SJCRH30 (cell line): Measurements from ENCODE around the gene OBSCN. TPM values are rescaled to one million over a fixed set of nuclear protein-coding genes. Genes with fewer than 3 reads are reported as not detected.

Experiments used
- DNase-seq, 2 experiments: peaks; one replicate each; pipeline ENCODE4 v3.0.0-alpha.2; 2015 to 2020
- H3K27ac ChIP-seq: fragments of 250-450 bp; sonication (Bioruptor Pico); 2 replicates; pipeline ENCODE4 v1.5.1; 2020; ENCODE audit warnings: mild to moderate bottlenecking, moderate library complexity
- H3K27me3 ChIP-seq: fragments of 250-450 bp; sonication (Bioruptor Pico); 2 replicates; pipeline ENCODE4 v1.5.1; 2020; ENCODE audit warnings: mild to moderate bottlenecking, moderate library complexity
- H3K36me3 ChIP-seq: fragments of 250-450 bp; sonication (Bioruptor Pico); 2 replicates; pipeline ENCODE4 v1.5.1; 2020; ENCODE audit warnings: mild to moderate bottlenecking, moderate library complexity
- H3K4me1 ChIP-seq: fragments of 250-450 bp; sonication (Bioruptor Pico); 2 replicates; pipeline ENCODE4 v1.5.1; 2020; ENCODE audit warnings: mild to moderate bottlenecking, moderate library complexity
- H3K4me3 ChIP-seq: fragments of 250-450 bp; sonication (Bioruptor Pico); 2 replicates; pipeline ENCODE4 v1.5.1; 2020; ENCODE audit warnings: mild to moderate bottlenecking, moderate library complexity
- H3K9me3 ChIP-seq: fragments of 250-450 bp; sonication (Bioruptor Pico); replicated peaks from 2 replicates; pipeline ENCODE4 v1.5.1; 2020; ENCODE audit warnings: mild to moderate bottlenecking, moderate library complexity
- total RNA-seq: library from RNA; depleted of rRNA; stranded (reverse); fragments of >200 nt; shearing (Covaris generic); gene quantifications from 2 replicates; pipeline ENCODE4 v1.2.3, GENCODE V29; 2014

OBSCN gene
- total RNA-seq, 1 experiment from 2014 or later: 8.3 TPM

DNA sequence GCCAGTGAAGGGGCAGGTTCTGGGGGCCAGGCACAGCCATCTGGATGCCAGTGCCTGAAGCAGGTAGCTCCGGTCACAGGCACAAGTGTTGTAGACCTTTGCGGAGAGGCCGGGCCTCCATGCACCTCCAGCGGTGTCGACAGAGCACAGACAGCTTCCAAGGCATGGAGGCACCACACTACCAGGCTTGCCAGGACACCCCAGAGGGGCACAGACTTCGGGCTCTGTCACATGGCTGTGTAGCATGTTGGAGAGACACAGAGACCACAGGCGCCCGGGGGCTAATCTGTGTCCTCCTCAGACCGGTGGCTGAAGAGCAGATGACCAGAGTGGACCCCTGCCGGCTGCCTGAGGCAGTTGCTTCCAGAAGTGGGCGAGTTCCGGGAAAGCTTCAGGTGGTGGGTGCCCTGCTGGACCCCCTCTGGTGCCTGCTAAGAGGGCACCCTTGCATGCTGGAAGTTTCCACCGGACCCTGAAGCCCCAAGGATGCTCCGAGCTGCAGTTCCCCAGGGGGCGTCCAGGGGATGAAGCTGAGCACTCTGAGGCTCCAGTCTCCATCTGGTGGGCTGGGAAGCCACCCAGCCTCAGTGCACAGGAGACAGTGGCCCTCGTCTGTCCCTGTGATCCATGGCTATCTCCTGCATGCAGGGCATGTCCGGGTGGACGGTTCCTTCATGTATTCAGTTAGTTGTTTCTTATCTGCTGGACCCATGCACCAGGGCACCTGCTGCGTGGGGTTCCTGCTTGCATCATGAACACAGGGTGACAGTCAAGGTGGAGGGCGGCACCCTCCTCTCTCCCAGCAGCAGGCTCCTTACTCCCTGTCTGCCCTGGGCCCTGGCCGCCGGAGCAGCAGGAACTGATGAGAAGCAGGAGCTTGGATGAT, 82.4 kb downstream of the OBSCN start:
- Histone ChIP-seq H3K27ac (no peak overlapping the region), H3K4me3 (no peak overlapping the region), H3K36me3 (no peaks in the 10 kb centered on the region), H3K9me3 (no peaks in the 10 kb centered on the region), H3K27me3 (no peaks in the 10 kb centered on the region), H3K4me1 (peaks cover 7% of the 10 kb centered on the region; the same call in 1 of the 2 replicates)
- no peak for DNase-seq

DNA sequence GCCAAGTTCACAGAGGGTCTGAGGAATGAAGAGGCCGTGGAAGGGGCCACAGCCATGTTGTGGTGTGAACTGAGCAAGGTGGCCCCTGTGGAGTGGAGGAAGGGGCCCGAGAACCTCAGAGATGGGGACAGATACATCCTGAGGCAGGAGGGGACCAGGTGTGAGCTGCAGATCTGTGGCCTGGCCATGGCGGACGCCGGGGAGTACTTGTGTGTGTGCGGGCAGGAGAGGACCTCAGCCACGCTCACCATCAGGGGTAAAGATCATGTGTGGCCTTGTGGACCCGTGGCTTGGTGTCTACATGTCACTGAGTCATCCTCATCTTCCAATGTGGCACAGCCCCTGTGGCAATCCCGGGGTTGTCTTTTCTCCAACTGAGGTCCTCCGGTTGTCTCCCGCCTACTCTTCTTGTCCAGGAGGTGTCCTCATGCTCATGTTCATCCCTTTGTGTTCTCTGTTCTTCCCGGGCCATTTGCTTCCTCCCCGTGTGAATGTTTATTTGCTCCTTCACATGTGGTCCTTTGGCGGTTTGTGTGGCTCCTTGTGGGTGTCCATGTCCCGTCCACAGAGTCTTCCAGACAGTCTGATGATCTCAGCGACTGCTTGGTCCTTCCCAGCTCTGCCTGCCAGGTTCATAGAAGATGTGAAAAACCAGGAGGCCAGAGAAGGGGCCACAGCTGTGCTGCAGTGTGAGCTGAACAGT, 84.2 kb downstream of the OBSCN start:
- Histone ChIP-seq H3K9me3 (peaks cover 2% of the 10 kb centered on the region; the same call in 1 of the 2 replicates), H3K4me1 (peaks cover 22% of the 10 kb centered on the region), H3K27ac (no peak overlapping the region), H3K36me3 (no peaks in the 10 kb centered on the region), H3K4me3 (no peak overlapping the region), H3K27me3 (no peaks in the 10 kb centered on the region)
- DNase-seq: no peak

GRCh38 chr1:228292609-228292911, 84.7 kb downstream of the OBSCN start:
- Histone ChIP-seq H3K4me1 (peaks cover 22% of the 10 kb centered on the region), H3K27ac (no peak overlapping the region), H3K36me3 (no peaks in the 10 kb centered on the region), H3K9me3 (peaks cover 7% of the 10 kb centered on the region; the same call in 1 of the 2 replicates), H3K27me3 (no peaks in the 10 kb centered on the region), H3K4me3 (no peak overlapping the region)
- no peak for DNase-seq

GRCh38 chr1:228293393-228293792, 85.5 kb downstream of the OBSCN start:
- peaks cover 22% of the 10 kb centered on the region for H3K4me1 ChIP-seq
- no peak for DNase-seq
- H3K27me3 ChIP-seq: no peaks in the 10 kb centered on the region
- H3K4me3 ChIP-seq: no peak overlapping the region
- peaks cover 10% of the 10 kb centered on the region; the same call in 1 of the 2 replicates for H3K9me3 ChIP-seq
- H3K36me3 ChIP-seq: no peaks in the 10 kb centered on the region
- H3K27ac ChIP-seq: no peak overlapping the region

DNA sequence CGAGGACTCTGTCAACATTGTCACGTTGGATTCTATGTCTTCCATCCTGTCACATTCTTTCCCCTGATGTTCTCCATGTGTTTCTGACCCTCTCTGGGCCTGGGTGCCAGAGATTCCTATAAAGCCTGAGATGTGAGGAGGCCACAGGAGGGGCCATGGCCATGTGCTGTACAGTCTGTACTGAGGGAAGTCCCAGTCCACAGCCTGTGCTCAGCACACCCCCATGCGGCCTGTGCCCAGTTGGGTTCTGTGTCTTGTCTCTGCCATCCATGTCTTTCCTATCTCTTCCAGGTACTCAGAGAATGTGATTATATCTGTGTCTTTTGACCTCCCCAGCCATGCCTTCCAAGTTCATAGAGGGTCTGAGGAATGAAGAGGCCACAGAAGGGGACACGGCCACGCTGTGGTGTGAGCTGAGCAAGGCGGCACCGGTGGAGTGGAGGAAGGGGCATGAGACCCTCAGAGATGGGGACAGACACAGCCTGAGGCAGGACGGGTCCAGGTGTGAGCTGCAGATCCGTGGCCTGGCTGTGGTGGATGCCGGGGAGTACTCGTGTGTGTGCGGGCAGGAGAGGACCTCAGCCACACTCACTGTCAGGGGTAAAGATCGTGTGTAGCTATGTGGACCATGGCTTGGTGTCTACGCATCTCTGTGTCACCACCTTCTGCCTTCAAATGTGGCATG, 86.1 kb downstream of the OBSCN start:
- Histone ChIP-seq H3K36me3 (no peaks in the 10 kb centered on the region), H3K27me3 (no peaks in the 10 kb centered on the region), H3K27ac (no peak overlapping the region), H3K9me3 (peaks cover 10% of the 10 kb centered on the region; the same call in 1 of the 2 replicates), H3K4me1 (peaks cover 22% of the 10 kb centered on the region), H3K4me3 (no peak overlapping the region)
- no peak for DNase-seq

- Histone ChIP-seq H3K9me3 (peaks cover 10% of the 10 kb centered on the region; the same call in 1 of the 2 replicates), H3K27me3 (no peaks in the 10 kb centered on the region), H3K4me1 (peaks cover 22% of the 10 kb centered on the region), H3K36me3 (no peaks in the 10 kb centered on the region), H3K27ac (peak overlapping the region; percentile 42; the same call in 1 of the 2 replicates), H3K4me3 (no peak overlapping the region)
- DNase-seq: no peak
These were observed 86.9 kb downstream of the OBSCN start for GRCh38 chr1:228294717-228295116.

DNA sequence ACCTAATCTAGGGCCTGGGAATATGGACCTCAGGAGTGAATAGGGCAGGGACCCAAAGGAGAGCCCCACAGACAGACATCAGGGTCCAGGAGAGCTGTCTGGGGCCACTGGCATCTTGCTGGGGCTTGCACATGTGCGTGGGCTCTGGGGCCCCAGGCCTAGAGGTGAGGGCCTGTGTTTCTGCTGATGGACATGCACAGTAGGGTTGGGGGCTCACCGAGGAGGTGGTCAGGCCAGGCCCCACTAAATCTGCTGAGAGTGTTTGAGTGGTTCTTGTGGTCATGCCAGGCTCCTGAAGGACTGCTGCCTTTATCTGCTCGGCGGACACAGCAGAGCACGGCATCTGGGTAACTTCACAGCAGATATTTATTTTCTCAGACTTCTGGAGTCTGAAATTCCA, 87.4 kb downstream of the OBSCN start:
- H3K27me3 ChIP-seq: no peaks in the 10 kb centered on the region
- H3K4me3 ChIP-seq: no peak overlapping the region
- no peak for DNase-seq
- H3K36me3 ChIP-seq: no peaks in the 10 kb centered on the region
- H3K9me3 ChIP-seq: peaks cover 10% of the 10 kb centered on the region; the same call in 1 of the 2 replicates
- peak overlapping the region; percentile 42; the same call in 1 of the 2 replicates for H3K27ac ChIP-seq
- H3K4me1 ChIP-seq: peaks cover 22% of the 10 kb centered on the region

DNA sequence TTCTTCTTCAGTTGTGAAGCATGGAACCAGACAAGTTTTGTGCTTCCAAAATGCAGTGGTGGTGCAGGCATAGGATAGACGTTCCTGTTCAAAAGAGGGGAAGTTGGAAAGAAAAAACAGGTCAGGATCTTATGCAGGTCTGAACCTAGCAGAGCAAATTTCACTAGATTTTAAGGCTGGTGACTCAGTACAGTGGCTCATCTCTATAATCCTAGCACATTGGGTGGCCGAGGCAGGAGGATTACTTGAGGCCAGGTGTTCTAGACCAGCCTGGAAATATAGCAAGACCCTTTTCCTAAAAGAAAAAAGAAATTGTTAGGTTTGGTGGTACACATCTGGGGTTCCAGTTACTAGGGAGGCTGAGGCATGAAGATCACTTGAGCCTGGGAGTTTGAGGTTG, 88.1 kb downstream of the OBSCN start:
- Histone ChIP-seq H3K4me1 (peaks cover 22% of the 10 kb centered on the region), H3K27me3 (no peaks in the 10 kb centered on the region), H3K9me3 (peaks cover 10% of the 10 kb centered on the region; the same call in 1 of the 2 replicates), H3K4me3 (no peak overlapping the region), H3K27ac (peak overlapping the region; percentile 42; the same call in 1 of the 2 replicates), H3K36me3 (no peaks in the 10 kb centered on the region)
- DNase-seq: peak; percentile 53 to 66

DNA sequence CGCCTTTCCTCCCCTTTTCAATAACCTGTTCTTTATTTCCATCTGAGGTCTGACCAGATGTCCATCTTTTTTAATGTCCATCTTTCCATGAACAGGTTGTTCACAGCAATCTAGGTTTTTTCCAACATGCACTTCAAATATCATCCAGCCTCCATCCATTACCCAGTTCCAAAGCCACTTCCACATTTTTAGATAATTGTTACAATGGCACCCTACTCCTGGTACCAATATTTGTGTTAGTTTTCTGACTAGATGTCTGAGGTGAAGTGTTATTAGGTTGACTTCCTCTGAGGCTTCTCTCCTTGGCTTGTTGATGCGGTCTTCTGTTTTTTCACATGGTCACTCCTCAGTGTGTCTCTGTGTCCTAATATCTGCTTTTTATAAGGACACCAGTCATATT, 89.4 kb downstream of the OBSCN start:
- H3K9me3 ChIP-seq: peaks cover 19% of the 10 kb centered on the region
- H3K36me3 ChIP-seq: no peaks in the 10 kb centered on the region
- no peak overlapping the region for H3K4me3 ChIP-seq
- H3K27me3 ChIP-seq: no peaks in the 10 kb centered on the region
- DNase-seq: no peak
- no peak overlapping the region for H3K27ac ChIP-seq
- H3K4me1 ChIP-seq: peaks cover 22% of the 10 kb centered on the region

- DNase-seq: no peak
- H3K4me1 ChIP-seq: peaks cover 22% of the 10 kb centered on the region
- no peak overlapping the region for H3K27ac ChIP-seq
- no peaks in the 10 kb centered on the region for H3K27me3 ChIP-seq
- no peaks in the 10 kb centered on the region for H3K36me3 ChIP-seq
- H3K4me3 ChIP-seq: no peak overlapping the region
- H3K9me3 ChIP-seq: peaks cover 23% of the 10 kb centered on the region
These were observed 90.0 kb downstream of the OBSCN start for GRCh38 chr1:228297822-228298221.

- Histone ChIP-seq H3K27me3 (no peaks in the 10 kb centered on the region), H3K27ac (no peak overlapping the region), H3K36me3 (no peaks in the 10 kb centered on the region), H3K9me3 (peaks cover 23% of the 10 kb centered on the region), H3K4me3 (no peak overlapping the region), H3K4me1 (peaks cover 22% of the 10 kb centered on the region)
- no peak for DNase-seq
These were observed 90.6 kb downstream of the OBSCN start for GRCh38 chr1:228298471-228298870.

- H3K4me1 ChIP-seq: peaks cover 22% of the 10 kb centered on the region
- no peak overlapping the region for H3K4me3 ChIP-seq
- no peaks in the 10 kb centered on the region for H3K27me3 ChIP-seq
- no peaks in the 10 kb centered on the region for H3K36me3 ChIP-seq
- H3K9me3 ChIP-seq: peaks cover 23% of the 10 kb centered on the region
- DNase-seq: no peak
- H3K27ac ChIP-seq: no peak overlapping the region
These were observed 91.4 kb downstream of the OBSCN start for GRCh38 chr1:228299211-228299610.

GRCh38 chr1:228299901-228300300, 92.1 kb downstream of the OBSCN start:
- H3K27me3 ChIP-seq: no peaks in the 10 kb centered on the region
- H3K4me3 ChIP-seq: no peak overlapping the region
- H3K4me1 ChIP-seq: peaks cover 18% of the 10 kb centered on the region
- H3K36me3 ChIP-seq: no peaks in the 10 kb centered on the region
- H3K9me3 ChIP-seq: peaks cover 23% of the 10 kb centered on the region
- H3K27ac ChIP-seq: no peak overlapping the region
- DNase-seq: no peak

DNA sequence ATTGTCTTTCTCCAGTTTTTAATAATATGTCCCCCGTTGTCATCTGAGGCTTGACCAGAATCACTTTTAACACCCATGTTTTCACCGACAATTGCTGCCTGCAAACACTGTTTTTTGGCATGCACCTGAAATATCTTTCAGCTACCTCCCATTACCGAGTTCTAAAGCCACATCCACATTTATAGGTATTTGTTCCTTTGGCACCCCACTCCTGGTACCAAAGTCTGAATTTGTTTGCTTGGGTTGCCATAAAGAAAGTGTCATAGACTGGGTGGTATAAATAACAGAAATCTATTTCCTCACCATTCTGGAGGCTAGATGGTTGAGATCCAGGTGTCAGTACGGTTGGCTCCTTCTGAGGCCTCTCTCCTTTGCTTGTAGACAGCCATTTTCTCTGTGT, 94.2 kb downstream of the OBSCN start:
- no peaks in the 10 kb centered on the region for H3K27me3 ChIP-seq
- no peaks in the 10 kb centered on the region for H3K4me1 ChIP-seq
- H3K27ac ChIP-seq: no peak overlapping the region
- no peak for DNase-seq
- H3K4me3 ChIP-seq: no peak overlapping the region
- peaks cover 20% of the 10 kb centered on the region for H3K9me3 ChIP-seq
- H3K36me3 ChIP-seq: no peaks in the 10 kb centered on the region

GRCh38 chr1:228303596-228303995, 95.8 kb downstream of the OBSCN start:
- H3K36me3 ChIP-seq: no peaks in the 10 kb centered on the region
- DNase-seq: no peak
- H3K27ac ChIP-seq: no peak overlapping the region
- H3K27me3 ChIP-seq: no peaks in the 10 kb centered on the region
- H3K4me1 ChIP-seq: no peaks in the 10 kb centered on the region
- no peak overlapping the region for H3K4me3 ChIP-seq
- peaks cover 13% of the 10 kb centered on the region for H3K9me3 ChIP-seq
